Measurements from ENCODE around the gene PTPRM. TPM values are rescaled to one million over a fixed set of nuclear protein-coding genes. Genes with fewer than 3 reads are reported as not detected.

Gene PTPRM
- total and polyA plus RNA-seq, 2 of the 8 experiments (the other 6 are each of a cell fraction or from before 2014, with no cell fraction given), result 4.1 to 7.0 TPM

- Histone ChIP-seq H3K14ac (ENCODE audit: insufficient read length) (no peak overlapping the region), H4K8ac (ENCODE audit: extremely low read depth, insufficient read depth, low read length) (no peak overlapping the region), H3K4me3 (ENCODE audit: extremely low read depth in 1 of 4, insufficient read depth in 2 of 4, low read depth in 3 of 4, low read length in 4 of 4) (no peak overlapping the region), H3K9me3 (ENCODE audit: insufficient read depth in 2 of 2, low read depth in 1 of 2, low read length in 1 of 2) (no peaks in the 10 kb centered on the region), H3K18ac (ENCODE audit: extremely low read depth, low read length) (no peak overlapping the region), H2BK120ac (replicated peaks; ENCODE audit: low read depth, low read length) (no peak overlapping the region), H2BK15ac (ENCODE audit: low read length) (no peak overlapping the region), H3K23ac (ENCODE audit: insufficient read length) (no peak overlapping the region), H2AFZ (ENCODE audit: low read length) (no peak overlapping the region), H3K56ac (replicated peaks; ENCODE audit: insufficient read length, low read depth, low read length) (no peak overlapping the region), H3K27me3 (replicated peaks in 1 of 4; ENCODE audit: control insufficient read depth in 3 of 4, extremely low read depth in 1 of 4, insufficient read depth in 3 of 4, low read length in 3 of 4) (no peaks in the 10 kb centered on the region), H3K79me2 (ENCODE audit: control insufficient read depth in 1 of 2, insufficient read depth in 2 of 2, low read length in 2 of 2) (no peaks in the 10 kb centered on the region), H3K9ac (replicated peaks in 1 of 4; ENCODE audit: extremely low read depth in 1 of 4, low read depth in 3 of 4, low read length in 3 of 4) (no peak overlapping the region), H4K5ac (ENCODE audit: insufficient read length, low read depth, low read length) (no peak overlapping the region), H3K4me1 (replicated peaks in 1 of 4; ENCODE audit: control insufficient read depth in 3 of 4, insufficient read depth in 4 of 4, low read length in 3 of 4) (peaks cover 2 to 5% (median 4%) of the 10 kb centered on the region in 4 experiments; a peak in 5 of 7 replicates), H2BK5ac (ENCODE audit: low read depth, low read length) (no peak overlapping the region), H4K20me1 (replicated peaks in 1 of 2; ENCODE audit: control insufficient read depth in 1 of 2, insufficient read depth in 2 of 2, low read length in 2 of 2) (no peaks in the 10 kb centered on the region), H3K36me3 (ENCODE audit: control insufficient read depth in 2 of 4, insufficient read depth in 4 of 4, low read length in 3 of 4) (no peaks in the 10 kb centered on the region), H2AK5ac (ENCODE audit: low read depth, low read length) (no peak overlapping the region), H3K4ac (replicated peaks; ENCODE audit: insufficient read length, low read depth, low read length) (no peak overlapping the region), H3K23me2 (ENCODE audit: low read depth, low read length) (no peaks in the 10 kb centered on the region), H2BK12ac (ENCODE audit: low read depth, low read length) (peak overlapping the region; percentile 70; the same call in 1 of the 2 replicates), H2BK20ac (ENCODE audit: low read length) (no peak overlapping the region), H3K4me2 (ENCODE audit: insufficient read depth in 1 of 2, low read depth in 2 of 2, low read length in 2 of 2) (no peak overlapping the region), H3K79me1 (ENCODE audit: low read depth, low read length) (no peaks in the 10 kb centered on the region), H4K91ac (replicated peaks; ENCODE audit: insufficient read length, low read length) (peak overlapping the region; percentile 34), H3K27ac (ENCODE audit: low read depth, low read length) (no peak overlapping the region)
- POLR2A ChIA-PET (ENCODE audit: partially characterized antibody), result no interaction called here
- DNase-seq (ENCODE audit: low read depth in 1 of 2, low spot score in 2 of 2) (no peak), FAIRE-seq (no peak)
- CTCF ChIA-PET (ENCODE audit: partially characterized antibody), result interaction anchor here (0.8 to 1.6 kb wide), 5 partner anchors 9 to 75 kb away, joined by 3 to 4 read pairs (median 3); no protein-coding TSS in a partner anchor
- 91% methylated on average over 3 of the region's 3 CpGs; no CpG with 5 or more reads in 1 of the 2 experiments for WGBS, 2 experiments (ENCODE audit: extremely low coverage in 1 of 2, insufficient coverage in 1 of 2, insufficient read length in 1 of 2, insufficient replicate concordance in 2 of 2, low coverage in 1 of 2, low lambda C conversion rate in 2 of 2, missing lambda C conversion rate in 1 of 2)
- no peak for TF ChIP-seq CBX8 (IDR thresholded peaks at IDR 0.05; ENCODE audit: borderline replicate concordance, low read depth, low read length)
- TF ChIP-seq EP300 (IDR thresholded peaks at IDR 0.05; ENCODE audit: borderline replicate concordance in 1 of 2, low read depth in 2 of 2, low read length in 2 of 2), result no peak
- no peak for TF ChIP-seq JUN (IDR thresholded peaks at IDR 0.05; ENCODE audit: low read depth, low read length)
- no peak for TF ChIP-seq PHF8 (conservative IDR thresholded peaks at IDR 0.05; ENCODE audit: low read depth, low read length)
- TF ChIP-seq RXRA (IDR thresholded peaks at IDR 0.05; ENCODE audit: insufficient read depth, low read depth, low read length), result no peak
- TF ChIP-seq KDM5A (IDR thresholded peaks at IDR 0.05; ENCODE audit: low read length), result no peak
- TF ChIP-seq POLR2AphosphoS5 (IDR thresholded peaks at IDR 0.05; ENCODE audit: low read depth, low read length), result no peak
- no peak for TF ChIP-seq CTCF (IDR thresholded peaks at IDR 0.05; ENCODE audit: control extremely low read depth in 1 of 3, insufficient read depth in 1 of 3, low read depth in 1 of 3, low read length in 3 of 3)
- no peak for TF ChIP-seq KDM4A (IDR thresholded peaks at IDR 0.05; ENCODE audit: low read depth, low read length, severe bottlenecking)
- no peak for TF ChIP-seq HDAC6 (IDR thresholded peaks at IDR 0.05; ENCODE audit: low read depth, low read length)
- no peak for TF ChIP-seq TBP (IDR thresholded peaks at IDR 0.05; ENCODE audit: low read depth, low read length)
- no peak for TF ChIP-seq SP1 (IDR thresholded peaks at IDR 0.05; ENCODE audit: low read depth, low read length)
Measured at GRCh38 chr18:7668392-7668791, 101.3 kb downstream of the PTPRM start.
